Hematopoietic multipotent progenitor cell treated with erythropoietin and hydrocortisone succinate and interleukin-3 and kit ligand, for 8 days (in vitro differentiated cells): ENCODE results near the gene PIK3C3.

Experiments used
- DNase-seq: peaks from one replicate; pipeline ENCODE4 v3.0.0-alpha.2; 2015

Gene PIK3C3

DNA sequence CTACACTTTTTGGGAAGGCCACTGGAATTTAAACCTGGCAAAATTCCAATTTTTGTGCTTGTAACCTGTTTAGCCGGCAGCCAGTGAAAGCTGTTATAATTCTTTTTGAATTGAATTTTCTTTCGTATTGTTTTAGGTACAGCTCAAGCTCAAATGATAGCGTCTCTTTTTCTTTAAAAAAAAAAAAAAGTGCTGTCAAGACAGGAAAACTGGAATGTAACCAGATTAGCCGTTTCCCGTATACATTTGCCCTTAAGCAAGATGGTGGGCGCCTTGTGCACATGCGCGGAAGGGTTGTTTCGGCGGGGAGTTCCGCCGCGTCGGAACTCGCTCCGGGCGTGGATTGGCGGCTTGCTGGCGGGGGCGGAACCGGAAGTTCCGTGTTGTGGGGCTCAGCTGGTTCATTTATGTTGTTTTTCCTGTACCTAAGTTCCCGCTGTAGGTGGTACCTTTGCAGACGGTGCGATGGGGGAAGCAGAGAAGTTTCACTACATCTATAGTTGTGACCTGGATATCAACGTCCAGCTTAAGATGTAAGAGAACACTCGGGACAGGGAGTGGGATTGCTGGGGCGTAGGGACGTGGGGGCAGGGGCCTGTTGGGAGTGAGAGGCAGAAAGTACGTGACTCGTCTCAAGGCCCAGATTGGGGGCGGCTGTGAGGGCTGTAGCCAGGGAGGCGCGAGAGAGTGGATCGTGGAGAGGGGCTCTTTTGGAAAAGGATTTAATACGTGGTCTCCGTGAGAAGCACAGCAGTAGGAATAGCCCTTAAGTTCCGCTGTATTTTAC lies at the start of gene PIK3C3:
Gene PIK3C3 (plus strand): TSS at position 408 of the 787 bp plus-strand sequence. CDS start 58 bp downstream, at position 466.
- DNase-seq: peak; percentile 97

DNA sequence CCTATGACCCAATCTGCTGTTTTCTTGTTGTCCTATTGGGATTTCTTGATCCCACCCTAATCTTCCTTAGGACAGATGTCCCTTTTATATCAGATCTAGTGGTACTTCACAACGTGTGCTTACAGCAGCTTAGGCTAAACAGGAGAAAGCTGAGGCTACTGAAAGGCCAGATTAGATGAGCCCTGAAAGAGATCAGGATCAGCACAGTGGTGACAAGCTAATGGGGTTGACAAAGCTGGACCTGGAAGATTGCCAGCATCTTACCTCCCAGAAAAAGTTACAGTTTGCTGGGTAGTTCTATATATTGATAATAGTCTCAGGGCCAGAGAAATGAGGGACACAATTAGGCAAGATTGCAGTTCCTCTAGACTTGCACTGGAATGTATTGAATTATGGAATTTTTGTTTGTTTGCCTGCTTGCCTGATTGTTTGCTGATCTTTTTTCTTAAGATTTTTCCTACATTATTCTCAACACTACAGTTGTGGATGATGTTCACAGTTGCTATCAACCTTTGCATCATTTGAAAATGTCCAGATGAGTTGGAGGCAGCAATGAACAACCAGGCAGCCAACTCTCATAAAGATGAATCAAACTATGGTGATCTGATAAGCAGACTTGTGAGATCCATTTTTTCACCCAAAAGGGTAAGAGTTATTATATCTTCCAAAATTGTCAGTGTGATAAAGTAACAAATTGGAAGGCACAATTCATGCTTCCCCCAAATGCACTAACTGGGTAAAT lies 49.1 kb upstream of the PIK3C3 start:
- DNase-seq: no peak

DNA sequence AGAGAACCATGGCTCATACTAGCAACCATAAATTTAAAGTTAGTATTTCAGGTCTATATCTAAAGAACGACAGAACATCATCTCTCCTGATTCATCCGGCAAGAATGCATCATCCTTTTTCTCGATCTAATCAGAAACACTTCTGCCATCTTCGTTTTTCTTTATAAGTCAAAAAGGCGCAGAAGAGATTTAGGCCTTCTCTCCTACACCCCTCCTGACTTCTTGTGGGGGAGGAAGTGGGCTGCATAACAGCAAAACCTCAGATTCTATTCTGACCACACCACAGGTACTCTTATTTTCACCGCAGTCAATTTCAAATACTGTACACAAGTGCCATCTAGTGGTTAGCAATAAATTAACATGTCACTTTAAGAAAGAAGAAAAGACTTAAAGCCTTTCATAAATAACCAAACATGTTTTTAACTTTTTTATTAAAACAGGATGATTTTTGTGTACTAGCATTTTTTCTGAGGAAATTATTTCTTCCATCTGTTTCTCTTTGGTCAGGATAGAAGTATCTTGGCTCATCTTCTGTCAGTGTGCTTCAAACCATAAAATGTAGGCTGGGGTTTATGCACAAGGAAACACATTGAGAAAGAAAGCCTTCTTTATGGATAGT lies 48.4 kb upstream of the PIK3C3 start:
- DNase-seq: peak; percentile 33

DNA sequence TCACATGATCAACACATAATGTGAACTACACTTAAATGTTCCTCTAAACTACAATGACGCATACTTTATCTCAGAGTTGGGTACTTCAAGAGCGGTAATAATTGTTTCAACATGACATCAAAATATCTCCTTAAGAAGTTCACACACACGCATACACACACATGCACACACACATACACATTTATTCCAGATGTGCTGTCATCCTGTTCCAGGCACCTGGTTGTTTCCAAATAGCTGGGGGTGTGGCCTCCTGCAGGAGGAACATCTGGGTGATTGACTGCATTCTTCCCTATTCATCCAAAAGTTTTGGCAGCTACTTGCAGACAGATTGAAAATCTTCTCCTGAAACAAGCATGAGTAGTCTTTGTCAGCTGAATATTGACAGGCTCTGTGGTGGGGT lies 37.9 kb upstream of the PIK3C3 start:
- DNase-seq: no peak

DNA sequence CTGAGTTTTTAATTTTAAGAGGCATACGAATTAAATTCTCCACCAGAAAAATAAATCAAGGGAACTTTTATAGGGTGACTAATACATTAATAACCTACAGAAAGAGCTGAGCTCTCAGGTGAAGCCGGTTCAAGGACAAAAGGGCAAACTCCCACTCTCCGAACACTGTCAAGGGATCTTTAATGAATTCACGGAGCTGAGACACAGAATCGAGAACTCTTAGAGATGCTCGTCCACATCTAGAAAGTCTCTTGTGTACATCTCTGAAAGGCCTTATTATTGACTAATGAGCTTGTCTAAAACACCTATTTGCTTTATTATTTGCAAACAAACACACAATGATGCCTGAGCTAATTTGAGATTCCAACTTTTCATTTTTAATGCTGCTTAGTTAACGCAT lies 33.3 kb upstream of the PIK3C3 start:
- no peak for DNase-seq

DNA sequence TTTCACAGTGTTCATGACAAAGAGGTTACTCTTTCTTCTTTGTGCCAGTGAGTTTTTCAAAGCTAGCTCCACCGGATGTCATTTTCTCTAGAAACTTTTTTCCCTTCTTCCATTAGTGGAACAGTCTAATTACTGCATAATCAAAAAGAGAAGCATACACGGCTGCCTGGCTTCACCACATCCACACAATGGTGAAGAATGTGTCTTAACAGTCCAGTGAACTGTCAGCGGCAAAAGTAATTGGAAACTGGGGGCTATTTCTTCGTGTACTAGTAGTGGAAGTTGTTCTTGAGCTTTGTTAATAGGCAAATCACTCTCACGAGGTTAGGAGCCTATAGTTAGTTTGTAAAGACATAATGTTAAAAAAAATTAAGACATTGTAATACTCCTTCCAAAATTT lies 32.9 kb upstream of the PIK3C3 start:
- no peak for DNase-seq

GRCh38 chr18:41922841-41923240 lies 32.2 kb upstream of the PIK3C3 start:
- no peak for DNase-seq

GRCh38 chr18:41923446-41923845 lies 31.6 kb upstream of the PIK3C3 start:
- no peak for DNase-seq

- no peak for DNase-seq
Measured at GRCh38 chr18:41928581-41928980, 26.5 kb upstream of the PIK3C3 start.

DNA sequence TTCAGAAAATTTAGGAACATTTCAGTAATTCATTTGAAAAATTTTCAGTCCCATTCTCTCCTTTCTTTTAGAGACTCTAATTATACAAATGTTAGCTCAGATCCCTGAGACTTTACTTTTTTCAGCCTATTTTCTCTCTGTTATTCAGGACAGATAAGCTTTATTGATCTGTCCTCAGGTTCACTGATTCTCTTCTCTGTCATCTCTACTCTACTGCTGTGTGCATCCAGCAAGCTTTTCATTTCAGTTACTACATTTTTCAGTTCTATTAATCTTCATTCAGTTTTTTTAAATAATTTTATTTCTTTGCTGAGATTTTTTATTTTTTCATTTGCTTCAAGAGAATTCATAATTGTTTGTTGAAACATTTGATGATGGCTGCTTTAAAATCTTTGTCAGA lies 22.1 kb upstream of the PIK3C3 start:
- no peak for DNase-seq

DNA sequence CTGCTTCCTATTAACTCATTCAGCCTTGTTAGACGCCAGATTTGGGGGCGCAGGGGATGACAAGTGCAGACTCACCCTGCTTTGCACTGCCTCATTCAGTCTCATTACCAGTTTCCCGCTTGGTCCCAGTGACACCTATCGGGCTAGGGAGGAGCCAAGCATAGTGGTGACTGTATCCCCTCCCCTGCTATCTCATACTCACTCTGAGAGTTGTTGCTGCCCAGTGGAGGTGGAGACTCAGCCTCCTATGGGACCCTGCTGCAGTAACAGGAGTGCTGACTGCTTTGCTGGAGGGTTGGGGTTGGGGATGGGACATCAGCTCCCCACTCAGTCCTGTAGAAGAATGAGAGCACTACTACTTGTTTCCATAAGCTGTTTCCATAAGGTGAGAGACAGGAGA lies 21.3 kb upstream of the PIK3C3 start:
- no peak for DNase-seq

- no peak for DNase-seq
Measured at GRCh38 chr18:41936471-41937134, 18.4 kb upstream of the PIK3C3 start.

- no peak for DNase-seq
Measured at GRCh38 chr18:41938445-41938844, 16.6 kb upstream of the PIK3C3 start.

- no peak for DNase-seq
Measured at GRCh38 chr18:41939326-41939725, 15.7 kb upstream of the PIK3C3 start.

- DNase-seq: no peak
Measured at GRCh38 chr18:41940506-41941215, 14.4 kb upstream of the PIK3C3 start.

DNA sequence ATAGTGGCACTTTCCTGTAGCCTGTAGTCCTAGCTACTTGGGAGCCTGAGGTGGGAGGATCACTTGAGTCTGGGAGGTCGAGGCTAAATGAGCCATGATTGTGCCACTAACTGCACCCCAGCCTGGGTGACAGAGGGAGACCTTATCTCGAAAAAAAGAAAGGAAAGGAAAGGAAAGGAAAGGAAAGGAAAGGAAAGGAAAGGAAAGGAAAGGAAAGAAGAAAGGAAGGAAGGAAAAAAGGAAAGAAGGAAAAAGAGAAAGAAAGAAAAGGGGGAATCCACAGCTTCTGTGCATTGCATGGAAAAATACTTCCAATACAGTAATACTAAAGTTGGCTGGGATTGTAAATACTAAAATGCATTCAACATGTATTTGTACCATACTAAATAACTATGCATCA lies 12.8 kb upstream of the PIK3C3 start:
- DNase-seq: no peak

DNA sequence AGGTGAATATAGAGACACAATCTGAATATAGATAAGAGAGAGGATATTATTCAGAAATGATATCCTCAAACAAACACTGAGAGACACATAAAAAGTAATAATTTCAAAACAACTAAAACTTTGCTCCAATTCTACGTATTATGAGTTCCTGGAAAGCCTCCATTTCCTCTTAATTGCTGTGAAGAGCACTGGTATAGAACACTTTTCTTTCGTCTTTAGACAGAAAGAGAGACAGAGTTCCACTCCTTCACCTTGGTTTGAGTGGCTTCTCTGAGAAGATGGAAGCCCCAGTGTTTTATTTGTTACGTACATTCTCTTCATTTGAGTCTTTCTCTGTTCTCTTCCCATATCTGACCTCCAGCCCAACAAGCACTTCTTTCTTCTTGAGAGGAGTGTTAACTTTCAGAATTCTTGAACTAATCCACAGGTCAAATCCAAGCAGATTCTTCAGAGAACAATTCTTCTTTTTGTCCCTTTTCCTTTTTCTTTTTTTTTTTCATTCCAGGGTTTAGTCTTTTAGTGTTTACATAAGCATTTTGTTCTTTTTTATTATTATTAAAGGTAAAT lies 6.4 kb upstream of the PIK3C3 start:
- DNase-seq: no peak

GRCh38 chr18:41949206-41949920 lies 5.7 kb upstream of the PIK3C3 start:
- DNase-seq: no peak

DNA sequence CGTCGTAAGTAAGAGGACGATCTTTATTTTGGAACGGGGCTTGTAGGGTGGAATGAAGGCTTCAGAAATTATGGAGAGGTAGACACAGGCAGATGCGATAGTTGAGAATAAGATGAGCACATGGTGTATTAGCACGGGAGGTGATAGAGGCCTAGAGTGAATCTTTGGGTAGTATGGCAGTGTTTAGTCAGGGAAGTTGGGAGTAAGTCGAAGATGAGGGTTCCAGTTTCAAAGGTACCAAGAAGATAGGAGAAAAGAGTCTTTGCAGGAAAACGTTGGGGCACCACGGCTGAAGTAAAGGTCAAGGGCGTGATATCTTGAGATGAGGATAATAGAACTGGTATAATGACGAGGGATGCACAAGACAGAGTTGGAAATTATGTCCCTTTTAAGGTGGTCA lies 654 bp downstream of the PIK3C3 start:
- DNase-seq: peak; percentile 44

DNA sequence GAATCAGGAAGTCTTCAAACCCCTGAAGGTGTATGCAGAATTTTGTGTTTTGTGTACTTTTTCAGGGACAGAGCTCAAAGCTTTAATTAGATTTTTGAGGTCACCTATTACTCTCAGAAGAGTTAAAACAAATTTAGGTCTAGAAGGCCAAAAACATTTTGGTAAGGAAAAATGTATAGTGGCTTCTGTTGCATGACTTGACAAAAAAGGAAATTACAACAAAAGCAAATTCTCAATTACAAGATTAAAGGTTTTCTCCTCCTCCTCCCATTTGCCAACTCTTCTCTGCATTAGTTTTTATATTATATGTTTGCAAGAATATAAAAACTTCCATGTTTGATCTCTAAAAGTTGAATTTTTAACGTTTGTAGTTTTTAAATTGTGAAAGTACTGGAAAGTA lies 4.0 kb downstream of the PIK3C3 start:
- no peak for DNase-seq

GRCh38 chr18:41965634-41966255 lies 10.7 kb downstream of the PIK3C3 start:
- no peak for DNase-seq
